Raji (cell line): Measurements from ENCODE around the gene DNAAF8.

Source experiments
- POLR2A ChIP-seq: IDR thresholded peaks from 2 replicates; pipeline ENCODE4 v1.6.1; 2011; ENCODE audit warnings: low read depth, low read length, control low read depth; ENCODE audit not compliant: insufficient read depth

Gene DNAAF8

GRCh38 chr16:4729876-4730275 lies 4.5 kb upstream of the DNAAF8 start:
- TF ChIP-seq POLR2A, result no peak

- TF ChIP-seq POLR2A, result no peak
Measured at GRCh38 chr16:4733211-4733742, 1.1 kb upstream of the DNAAF8 start.

GRCh38 chr16:4733747-4734062 lies 632 bp upstream of the DNAAF8 start:
- no peak for TF ChIP-seq POLR2A

- peak; percentile 59; the same call in 1 of the 2 replicates for TF ChIP-seq POLR2A
Measured at GRCh38 chr16:4734730-4735535, 596 bp downstream of the DNAAF8 start.

GRCh38 chr16:4736546-4736945 lies 2.2 kb downstream of the DNAAF8 start:
- TF ChIP-seq POLR2A, result no peak

GRCh38 chr16:4737545-4737944 lies 3.2 kb downstream of the DNAAF8 start:
- TF ChIP-seq POLR2A, result no peak

GRCh38 chr16:4743226-4743878 lies 9.0 kb downstream of the DNAAF8 start:
- no peak for TF ChIP-seq POLR2A

GRCh38 chr16:4744555-4745273 lies 10.4 kb downstream of the DNAAF8 start:
- TF ChIP-seq POLR2A, result no peak

GRCh38 chr16:4745274-4745569 lies 10.9 kb downstream of the DNAAF8 start:
- no peak for TF ChIP-seq POLR2A

- no peak for TF ChIP-seq POLR2A
Measured at GRCh38 chr16:4746215-4746614, 11.9 kb downstream of the DNAAF8 start.

- no peak for TF ChIP-seq POLR2A
Measured at GRCh38 chr16:4746991-4747574, 12.7 kb downstream of the DNAAF8 start.

GRCh38 chr16:4747906-4748681 lies 13.8 kb downstream of the DNAAF8 start:
- no peak for TF ChIP-seq POLR2A

- no peak for TF ChIP-seq POLR2A
Measured at GRCh38 chr16:4748682-4749411, 14.5 kb downstream of the DNAAF8 start.

GRCh38 chr16:4749700-4750257 lies 15.4 kb downstream of the DNAAF8 start:
- TF ChIP-seq POLR2A, result no peak
